Fibroblast of mammary gland (primary cell): ENCODE results near the gene ZSWIM3.

ENCODE experiments used
- DNase-seq: peaks from one replicate; pipeline ENCODE4 v3.0.0-alpha.2; 2010; ENCODE audit warnings: low read depth
- H3K4me3 ChIP-seq: 2 replicates; pipeline ENCODE4 v1.5.1; 2011; ENCODE audit warnings: low read depth, mild to moderate bottlenecking, low read length, moderate library complexity; ENCODE audit not compliant: control insufficient read depth
- CTCF ChIP-seq: conservative IDR thresholded peaks from 2 replicates; pipeline ENCODE4 v1.5.1; 2011; ENCODE audit warnings: low read depth, low read length, inconsistent platforms; ENCODE audit not compliant: control insufficient read depth, insufficient read depth

ZSWIM3 gene

GRCh38 chr20:45890985-45891983 is 33.9 kb downstream of the ZSWIM3 start, which contains the start of the genes CTSA and NEURL2:
TSS of gene CTSA (plus strand) at chr20:45891335. CDS start at chr20:45891569, 234 bp downstream.
TSS of gene NEURL2 (minus strand) at chr20:45891208. CDS start at chr20:45890991, 217 bp downstream.
- peak within 1 kb of the TSS; percentile 73 for H3K4me3 ChIP-seq
- DNase-seq, result peak; percentile 93
- no peak for TF ChIP-seq CTCF

DNA sequence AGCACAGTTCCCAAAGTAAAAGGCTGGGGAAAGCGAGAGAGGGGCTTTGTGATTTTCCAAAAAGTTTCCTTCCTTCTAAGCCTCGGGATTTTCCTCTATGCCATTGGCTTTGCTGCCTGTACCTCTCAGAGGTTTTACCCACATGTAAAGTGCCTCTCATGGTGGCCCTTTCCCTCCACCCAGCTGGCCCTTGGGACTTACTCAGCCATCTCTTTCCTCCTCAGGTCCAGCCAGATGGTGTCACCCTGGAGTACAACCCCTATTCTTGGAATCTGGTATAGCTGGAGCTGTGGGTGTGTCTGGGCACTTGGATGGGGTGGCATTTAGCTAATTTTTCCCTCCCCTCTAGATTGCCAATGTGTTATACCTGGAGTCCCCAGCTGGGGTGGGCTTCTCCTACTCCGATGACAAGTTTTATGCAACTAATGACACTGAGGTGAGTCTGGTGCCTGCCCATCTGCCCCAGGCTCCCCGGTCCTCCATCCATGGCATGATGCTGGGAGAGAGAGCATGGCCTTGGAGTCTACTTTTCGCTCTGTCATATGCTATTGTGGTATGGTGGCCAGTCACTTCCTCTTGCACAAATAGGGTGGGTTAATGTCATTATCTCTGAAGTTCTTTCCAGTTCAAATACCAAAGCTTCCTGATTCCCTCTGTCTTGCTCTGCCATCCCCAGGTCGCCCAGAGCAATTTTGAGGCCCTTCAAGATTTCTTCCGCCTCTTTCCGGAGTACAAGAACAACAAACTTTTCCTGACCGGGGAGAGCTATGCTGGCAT is 34.8 kb downstream of the ZSWIM3 start:
- peak overlapping the region; percentile 73 for H3K4me3 ChIP-seq
- no peak for DNase-seq

DNA sequence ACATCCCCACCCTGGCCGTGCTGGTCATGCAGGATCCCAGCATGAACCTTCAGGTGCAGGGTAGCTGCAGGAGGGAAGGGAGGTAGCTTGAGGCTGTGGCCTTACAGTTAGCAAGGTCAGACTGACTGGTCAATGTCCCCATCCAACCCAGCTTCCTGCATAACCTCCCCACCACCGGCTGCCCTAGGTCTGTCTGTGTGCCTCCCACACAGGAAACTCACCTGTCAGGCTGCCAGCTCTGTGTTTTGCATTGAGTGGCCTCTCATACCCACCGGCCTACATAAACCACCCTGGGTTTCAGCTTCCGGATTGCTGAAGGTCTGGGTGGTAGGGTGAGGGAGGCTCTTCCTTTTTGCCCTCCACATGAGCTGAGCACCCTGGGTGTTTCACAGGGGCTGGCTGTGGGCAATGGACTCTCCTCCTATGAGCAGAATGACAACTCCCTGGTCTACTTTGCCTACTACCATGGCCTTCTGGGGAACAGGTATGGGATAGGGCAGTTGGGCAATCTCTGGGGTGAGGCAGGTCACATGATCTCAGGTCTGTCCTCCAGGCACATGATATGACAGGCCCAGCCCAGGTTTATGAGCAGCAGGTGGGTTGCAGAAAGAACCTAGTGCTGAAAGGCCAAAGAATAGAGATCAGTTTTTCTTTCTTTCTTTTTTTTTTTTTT is 35.5 kb downstream of the ZSWIM3 start:
- no peak for TF ChIP-seq CTCF
- H3K4me3 ChIP-seq, result no peak overlapping the region
- DNase-seq, result no peak

More for the DNA sequence above, 34.8 kb downstream of the ZSWIM3 start:
- TF ChIP-seq CTCF, result peak; percentile 18

- TF ChIP-seq CTCF, result no peak
- H3K4me3 ChIP-seq, result no peak overlapping the region
- DNase-seq, result no peak
Observed at GRCh38 chr20:45893831-45894230, 36.4 kb downstream of the ZSWIM3 start.

GRCh38 chr20:45894797-45895196 is 37.4 kb downstream of the ZSWIM3 start:
- H3K4me3 ChIP-seq, result no peak overlapping the region
- no peak for DNase-seq
- no peak for TF ChIP-seq CTCF

DNA sequence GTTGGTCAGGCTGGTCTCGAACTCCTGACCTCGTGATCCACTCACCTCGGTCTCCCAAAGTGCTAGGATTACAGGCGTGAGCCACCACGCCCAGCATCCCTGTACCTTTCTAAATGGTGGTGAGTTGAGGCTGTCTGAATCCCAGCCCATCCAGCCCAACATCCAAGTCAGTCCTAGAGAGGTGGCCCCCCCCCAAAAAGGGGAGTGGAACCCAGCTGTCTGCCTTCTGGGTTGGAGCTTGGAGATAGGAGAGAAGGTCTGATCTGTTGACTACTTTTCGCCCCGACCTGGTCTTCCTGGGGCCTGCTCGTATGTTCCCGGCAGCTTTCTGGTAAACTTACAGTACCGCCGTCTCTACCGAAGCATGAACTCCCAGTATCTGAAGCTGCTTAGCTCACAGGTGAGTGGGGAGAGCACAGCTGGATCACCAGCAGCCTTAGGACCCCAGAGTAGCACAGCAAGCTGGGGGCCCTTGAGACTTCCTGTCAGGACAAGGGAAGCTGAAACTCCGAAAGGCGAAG is 39.3 kb downstream of the ZSWIM3 start:
- DNase-seq, result no peak
- no peak for TF ChIP-seq CTCF
- H3K4me3 ChIP-seq, result no peak overlapping the region
